HG03159 (cell line): ENCODE data around the gene PCBP1.
A peak's percentile ranks its signal among the peaks of the same experiment; 100 is the strongest.
"Not testable (repeated sequence)": the region's sequence is repeated elsewhere in the genome, so short reads cannot be mapped to it uniquely, and the experiment has no call there.

Source experiments
- ATAC-seq: cut with Tn5 transposase; IDR thresholded peaks from one replicate; pipeline ENCODE4 v1.9.1; 2021; ENCODE audit warnings: mild to moderate bottlenecking, moderate library complexity; ENCODE audit not compliant: unreplicated experiment

PCBP1 gene

GRCh38 chr2:70086838-70087701, at the start of gene PCBP1:
Gene PCBP1, plus strand, starts transcription at chr2:70087477. Its CDS starts 267 bp downstream, at chr2:70087744.
- ATAC-seq: peak; percentile 39

GRCh38 chr2:70039366-70039765, 47.9 kb upstream of the PCBP1 start:
- no peak for ATAC-seq

- no peak for ATAC-seq
These were observed 45.6 kb upstream of the PCBP1 start for GRCh38 chr2:70041663-70042062.

DNA sequence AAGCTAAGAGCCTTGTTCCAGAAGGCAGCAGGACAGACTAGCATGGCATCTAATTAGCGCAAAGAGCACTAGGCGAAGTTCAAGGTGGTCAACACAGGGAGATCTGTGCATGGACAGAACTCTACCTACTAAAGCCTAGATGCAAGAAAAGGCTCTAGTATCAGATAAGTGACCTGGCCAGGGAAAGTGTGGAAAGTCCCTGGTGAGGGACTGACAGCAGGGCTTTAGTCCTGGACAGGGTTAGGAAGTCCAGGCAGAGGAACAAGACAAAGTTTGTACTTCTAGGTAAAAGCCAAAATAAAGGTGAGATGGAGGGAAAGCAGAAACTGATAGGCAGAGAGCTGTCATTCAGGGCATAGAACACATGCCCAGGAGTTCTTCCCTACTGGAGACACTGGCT, 45.0 kb upstream of the PCBP1 start:
- ATAC-seq: no peak

- no peak for ATAC-seq
These were observed 43.9 kb upstream of the PCBP1 start for GRCh38 chr2:70043252-70043875.

GRCh38 chr2:70044290-70045040, 42.8 kb upstream of the PCBP1 start:
- no peak for ATAC-seq

- ATAC-seq: no peak
These were observed 41.9 kb upstream of the PCBP1 start for GRCh38 chr2:70045405-70045804.

- ATAC-seq: no peak
These were observed 41.3 kb upstream of the PCBP1 start for GRCh38 chr2:70045932-70046331.

DNA sequence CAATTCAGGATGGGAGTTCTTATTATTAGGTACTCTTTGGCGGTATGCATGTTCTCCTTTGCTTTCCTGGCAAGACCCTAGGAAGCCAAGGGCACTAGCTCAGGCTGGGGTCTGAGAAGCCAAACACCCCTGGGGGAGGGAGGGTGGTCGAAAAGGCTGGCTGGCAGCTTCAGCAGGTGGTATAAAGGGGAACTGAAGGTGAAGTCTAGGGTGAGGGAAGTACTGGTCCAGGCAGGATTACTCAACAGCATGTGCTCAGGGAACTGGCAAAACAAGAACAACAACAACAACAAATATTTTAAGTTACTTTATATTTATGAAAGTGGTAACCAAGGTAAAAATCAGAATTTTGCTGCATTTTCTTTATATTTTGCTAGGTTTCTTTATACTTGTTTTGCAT, 40.7 kb upstream of the PCBP1 start:
- ATAC-seq: no peak

DNA sequence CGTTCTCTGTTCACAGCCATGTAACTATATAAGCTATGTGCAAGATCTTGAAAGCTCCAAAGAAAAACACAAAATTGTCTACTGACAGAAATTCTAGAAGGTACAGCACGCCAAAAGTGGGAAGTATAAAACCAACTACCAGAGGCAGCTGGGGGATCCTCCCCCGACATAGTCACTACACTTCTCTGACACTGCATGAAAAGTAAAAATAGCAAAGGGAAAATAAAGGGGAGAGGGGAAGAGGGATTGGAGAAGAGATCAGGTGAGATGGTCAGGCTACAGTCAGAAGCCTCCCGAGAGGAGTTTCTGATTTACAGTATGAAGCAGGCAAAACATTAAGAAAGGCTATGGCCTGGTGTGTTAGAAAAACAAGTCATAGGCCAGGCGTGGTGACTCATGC, 39.8 kb upstream of the PCBP1 start:
- no peak for ATAC-seq

GRCh38 chr2:70049255-70049654, 38.0 kb upstream of the PCBP1 start:
- ATAC-seq: no peak

GRCh38 chr2:70050631-70051425, 36.4 kb upstream of the PCBP1 start:
- ATAC-seq: no peak

- ATAC-seq: not testable (repeated sequence)
These were observed 32.0 kb upstream of the PCBP1 start for GRCh38 chr2:70055259-70055658.

GRCh38 chr2:70061317-70061716, 26.0 kb upstream of the PCBP1 start:
- ATAC-seq: no peak

DNA sequence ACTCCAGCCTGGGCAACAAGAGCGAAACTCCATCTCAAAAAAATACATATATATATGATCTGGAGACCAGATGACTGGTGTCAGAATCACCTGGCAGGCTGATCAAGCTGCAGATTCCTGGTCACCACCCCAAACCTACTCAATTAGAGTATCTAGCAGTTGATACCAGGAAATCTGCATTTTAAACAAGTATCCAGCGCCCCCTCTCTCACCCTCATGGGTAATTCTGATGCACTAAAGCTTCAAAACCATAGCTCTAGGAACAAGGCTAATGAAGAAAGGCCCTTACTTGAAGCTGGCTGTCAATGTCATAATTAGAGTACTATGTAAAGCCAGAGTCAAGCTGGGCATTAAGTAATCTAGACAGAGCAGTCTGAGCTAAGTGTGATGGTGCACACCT, 25.0 kb upstream of the PCBP1 start:
- no peak for ATAC-seq

GRCh38 chr2:70068119-70068518, 19.2 kb upstream of the PCBP1 start:
- ATAC-seq: no peak

DNA sequence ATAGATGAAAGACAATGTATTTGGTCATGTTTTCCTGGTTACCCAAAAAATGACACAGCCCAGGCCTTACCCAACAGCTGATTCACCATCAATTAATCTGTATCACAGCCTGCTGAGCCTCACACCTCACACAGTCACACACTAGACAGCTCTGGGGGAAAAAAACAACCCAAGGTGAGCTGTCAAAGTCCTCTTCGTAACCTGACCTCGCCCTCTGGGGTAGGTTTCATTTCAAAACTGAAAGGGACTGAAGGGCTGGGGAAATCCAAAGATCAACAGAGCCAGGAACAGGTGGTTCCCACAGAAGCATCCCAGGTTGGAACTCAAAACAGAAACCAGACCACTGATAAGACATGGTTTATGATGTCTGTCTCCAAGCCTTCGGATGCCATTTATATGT, 18.2 kb upstream of the PCBP1 start:
- no peak for ATAC-seq

- ATAC-seq: peak; percentile 76
These were observed 16.6 kb upstream of the PCBP1 start for GRCh38 chr2:70070542-70071268.

- ATAC-seq: no peak
These were observed 13.8 kb upstream of the PCBP1 start for GRCh38 chr2:70073493-70073892.

GRCh38 chr2:70078384-70078783, 8.9 kb upstream of the PCBP1 start:
- no peak for ATAC-seq
